GM21723 (cell line): Measurements from ENCODE around the gene BLID.

Source experiments
- ATAC-seq: cut with Tn5 transposase; IDR thresholded peaks from one replicate; pipeline ENCODE4 v1.9.1; 2021; ENCODE audit warnings: mild to moderate bottlenecking, moderate library complexity; ENCODE audit not compliant: unreplicated experiment

BLID gene, protein sequence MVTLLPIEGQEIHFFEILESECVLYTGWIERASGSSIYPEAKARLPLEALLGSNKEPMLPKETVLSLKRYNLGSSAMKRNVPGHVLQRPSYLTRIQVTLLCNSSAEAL

DNA sequence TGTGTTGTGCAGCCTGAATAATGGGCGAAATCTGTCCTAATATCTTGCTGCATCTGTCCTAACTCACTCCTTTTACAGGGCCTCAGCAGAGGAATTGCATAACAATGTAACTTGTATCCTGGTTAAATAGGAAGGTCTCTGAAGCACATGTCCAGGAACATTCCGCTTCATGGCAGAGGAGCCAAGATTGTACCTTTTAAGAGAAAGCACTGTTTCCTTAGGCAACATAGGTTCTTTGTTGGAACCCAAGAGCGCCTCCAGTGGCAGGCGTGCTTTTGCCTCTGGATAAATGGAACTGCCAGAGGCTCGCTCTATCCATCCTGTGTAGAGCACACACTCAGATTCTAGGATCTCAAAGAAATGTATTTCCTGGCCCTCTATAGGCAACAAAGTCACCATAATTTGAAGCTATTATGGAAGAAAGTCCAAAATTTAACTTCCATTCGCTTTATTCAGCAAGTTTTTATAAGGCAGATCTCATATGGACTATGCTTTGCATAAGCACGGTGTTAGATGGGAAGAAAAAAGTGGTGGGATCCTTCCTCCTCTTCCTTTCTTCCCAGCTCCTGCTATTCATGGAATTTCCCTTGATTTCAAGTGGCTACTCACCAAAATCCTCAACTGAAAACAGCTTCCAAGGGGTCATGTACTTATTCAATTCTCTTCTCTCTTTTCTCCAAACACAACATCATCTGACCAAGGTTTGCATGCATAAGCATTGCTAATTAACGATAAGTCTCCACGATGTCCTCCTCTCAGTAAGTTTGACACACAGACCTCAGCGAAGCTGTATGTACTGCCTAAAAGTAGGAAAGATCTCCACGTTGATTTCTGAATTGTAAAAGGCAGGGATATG lies at the start of gene BLID:
Gene BLID, minus strand, starts transcription at position 692 of the 856 bp plus-strand sequence. Its CDS starts 293 bp downstream, at position 399.
- no peak for ATAC-seq

DNA sequence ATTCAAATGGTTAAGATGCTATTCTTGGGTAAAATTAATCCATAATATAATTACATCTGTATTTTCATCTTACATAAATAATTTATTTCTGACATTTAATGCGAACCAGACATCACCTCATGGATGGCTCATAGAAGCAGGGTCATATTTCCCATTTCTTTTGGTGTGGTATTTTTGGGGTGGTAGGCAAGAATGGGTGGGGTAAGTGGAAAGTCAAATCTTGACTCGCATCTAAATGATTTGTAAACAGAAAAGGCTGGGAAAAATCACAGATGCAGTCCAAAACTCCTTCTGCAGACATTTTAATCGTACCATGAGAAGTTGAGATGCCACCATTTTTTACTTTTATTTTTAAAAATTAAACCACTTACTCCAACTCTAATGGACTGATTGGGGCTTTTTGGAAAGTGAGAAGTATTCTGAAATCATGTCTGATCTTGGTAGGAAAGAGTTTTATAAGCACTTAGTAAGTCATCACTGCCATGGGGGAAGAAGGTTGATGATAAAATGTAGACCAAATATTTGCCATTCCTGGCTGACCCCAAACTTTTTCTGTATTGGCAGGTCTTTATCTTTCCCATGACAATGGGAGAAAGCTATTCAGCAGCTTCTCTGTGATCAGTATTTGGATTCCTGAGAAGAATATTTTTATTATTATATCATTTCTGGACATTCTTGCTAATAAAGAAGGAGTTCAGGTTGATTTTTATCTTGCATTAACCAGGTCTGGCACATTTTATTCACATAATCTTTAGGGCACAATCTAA lies 47.2 kb upstream of the BLID start:
- no peak for ATAC-seq

DNA sequence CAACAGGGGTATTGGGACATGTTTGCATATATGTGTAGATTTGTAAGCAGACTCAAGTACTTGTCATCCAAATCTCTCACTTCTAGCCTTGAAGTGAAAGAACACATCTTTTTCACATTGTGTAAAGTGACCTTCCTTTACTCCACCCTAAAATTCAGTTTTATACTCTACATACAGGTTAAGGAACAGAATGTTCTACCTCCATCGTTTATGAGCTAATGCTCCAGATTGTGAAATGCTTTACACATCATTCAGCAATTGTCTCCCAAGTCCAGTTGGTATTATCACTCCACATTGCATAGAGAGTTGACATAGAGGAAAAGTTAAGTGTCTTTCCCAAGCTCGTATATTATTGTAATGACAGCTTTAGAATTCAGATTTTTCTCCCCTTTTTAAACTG lies 46.1 kb upstream of the BLID start:
- no peak for ATAC-seq

DNA sequence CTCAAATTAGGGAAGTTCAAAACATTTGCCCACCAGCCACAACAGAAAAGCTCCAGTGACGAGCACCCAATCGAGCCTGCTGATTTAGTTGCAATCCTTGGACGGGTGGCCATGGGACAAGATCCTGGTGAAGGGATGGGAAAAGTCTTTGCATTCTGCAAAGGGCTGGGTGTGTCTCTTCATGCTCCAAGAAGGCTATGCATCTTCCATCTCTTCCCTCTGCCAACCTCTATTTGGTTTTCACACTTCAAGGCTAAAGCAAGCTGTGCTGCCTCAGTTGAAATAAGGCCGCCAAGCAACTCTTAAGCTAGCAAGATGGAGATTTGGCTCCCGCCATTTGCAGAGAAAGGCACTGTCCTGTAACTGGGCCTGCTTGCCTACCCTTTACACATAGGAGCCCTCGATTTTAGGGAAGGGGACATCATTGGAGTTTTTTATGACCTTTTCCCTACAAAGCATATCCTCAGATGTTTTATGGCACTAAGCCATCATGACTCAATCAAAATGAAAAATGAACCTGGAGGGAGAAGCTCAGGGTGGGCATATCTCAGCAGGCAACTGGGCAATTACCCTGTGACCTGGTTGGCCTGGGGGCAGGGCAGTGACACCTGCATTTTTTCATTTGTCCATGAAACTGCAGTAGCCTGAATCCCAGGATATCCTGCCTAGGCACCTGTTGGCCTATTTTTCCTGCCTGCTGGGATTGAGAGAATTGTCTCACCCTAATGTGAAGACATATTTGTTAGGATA lies 45.0 kb upstream of the BLID start:
- no peak for ATAC-seq

DNA sequence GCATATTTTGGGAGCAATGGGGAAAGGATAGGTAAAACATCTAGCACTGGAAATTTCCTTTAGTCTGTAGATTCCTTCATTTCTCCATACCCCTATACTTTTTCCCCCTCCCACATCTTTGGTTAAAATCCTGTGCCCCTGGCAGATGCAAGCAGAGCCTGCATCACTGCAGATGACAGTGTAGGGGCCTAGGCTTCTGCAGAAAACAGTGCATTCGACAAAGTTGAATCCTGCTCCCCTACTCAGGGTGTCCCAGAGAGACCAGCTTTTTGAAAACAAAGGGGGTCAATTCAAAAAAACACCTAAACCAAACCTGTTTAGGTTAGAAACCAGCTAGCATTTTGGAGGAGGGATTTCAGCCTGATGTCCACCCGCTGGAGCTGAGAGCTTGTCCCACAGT lies 43.8 kb upstream of the BLID start:
- no peak for ATAC-seq

DNA sequence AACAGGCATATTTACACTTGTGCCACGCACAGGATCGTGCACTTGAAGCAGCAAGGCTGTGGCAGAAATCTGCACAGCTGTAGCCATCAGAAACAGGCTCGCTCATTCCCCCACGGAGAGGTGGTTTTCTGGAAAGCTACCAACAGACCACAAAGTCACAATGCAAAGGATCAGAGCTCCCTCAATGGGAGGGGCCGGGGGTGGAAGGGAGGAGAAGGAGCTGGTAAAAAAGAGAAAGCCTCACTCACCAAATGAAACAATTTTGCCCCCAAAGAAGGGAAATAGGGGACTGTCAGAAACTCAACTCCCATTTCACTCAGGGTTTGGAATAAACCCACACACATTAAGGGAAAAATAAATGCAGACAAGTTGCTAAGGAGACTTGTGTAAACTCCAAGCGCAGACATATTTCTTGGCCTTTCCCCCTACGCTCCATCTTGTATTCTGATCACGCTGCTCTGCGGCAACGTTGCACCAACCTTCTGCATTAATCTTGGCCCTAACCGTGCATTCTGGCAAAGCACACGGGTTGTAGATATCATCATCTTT lies 43.2 kb upstream of the BLID start:
- no peak for ATAC-seq

DNA sequence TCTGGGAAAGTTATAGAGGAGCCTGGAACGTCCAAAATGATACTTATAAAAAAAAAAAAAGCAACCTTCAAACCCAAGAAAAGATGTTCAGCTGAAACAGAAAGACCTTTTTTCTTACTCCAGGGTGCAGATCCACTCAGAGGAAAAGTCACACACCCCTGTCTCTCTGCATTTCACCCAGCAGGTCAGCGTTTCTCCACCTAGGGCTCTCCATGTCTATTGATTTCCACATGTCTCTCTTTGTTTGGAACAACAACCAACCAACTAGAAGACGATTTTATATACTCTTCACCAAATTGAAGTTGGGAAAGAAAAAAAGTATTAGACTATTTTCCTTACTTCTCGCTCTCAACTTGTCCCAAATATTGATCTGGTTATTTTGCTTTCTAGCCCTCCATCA lies 42.2 kb upstream of the BLID start:
- ATAC-seq = no peak

DNA sequence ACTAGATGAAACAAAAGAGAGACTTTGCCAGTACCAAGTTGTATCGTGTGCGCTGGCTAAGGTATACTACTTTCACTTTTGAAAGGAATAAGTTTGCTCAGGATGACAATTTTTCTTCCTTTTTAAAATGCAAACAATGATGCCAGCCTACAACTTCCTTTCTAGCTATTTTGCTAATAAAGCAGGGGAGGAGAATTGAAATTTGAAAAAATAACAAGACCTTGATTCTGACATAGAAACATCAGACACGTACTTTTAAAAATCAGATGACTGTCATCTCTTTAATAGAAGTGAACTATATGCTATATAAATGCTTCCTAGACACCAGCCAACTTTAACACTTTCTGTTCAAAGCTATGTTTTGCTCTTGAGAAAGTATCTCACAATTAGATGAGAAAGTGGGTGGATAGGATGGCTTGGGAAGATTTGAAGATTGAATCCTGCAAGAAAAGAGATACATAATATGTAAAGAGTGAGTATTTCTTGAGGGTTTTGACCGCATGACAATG lies 41.7 kb upstream of the BLID start:
- no peak for ATAC-seq

DNA sequence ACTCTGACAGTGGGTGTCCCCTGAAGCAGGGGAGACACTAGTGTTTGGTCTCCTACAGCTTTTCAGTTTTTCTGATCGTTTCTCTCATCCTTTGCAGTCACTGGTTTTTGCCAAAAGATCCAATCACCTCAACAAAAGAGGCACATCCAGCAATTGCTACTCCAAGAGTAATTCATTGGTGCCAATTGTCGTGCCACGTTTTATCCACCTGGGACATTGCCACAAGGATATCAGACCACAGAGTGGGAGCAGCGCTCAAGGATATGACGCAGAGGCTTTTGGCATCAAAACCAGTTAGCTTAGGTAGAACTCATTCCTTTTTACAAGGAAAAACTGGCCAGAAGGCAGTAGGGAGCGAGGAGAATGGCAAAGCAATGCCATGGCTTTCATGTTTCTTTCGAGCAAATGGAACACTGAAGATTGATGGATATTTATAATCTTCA lies 40.9 kb upstream of the BLID start:
- no peak for ATAC-seq

DNA sequence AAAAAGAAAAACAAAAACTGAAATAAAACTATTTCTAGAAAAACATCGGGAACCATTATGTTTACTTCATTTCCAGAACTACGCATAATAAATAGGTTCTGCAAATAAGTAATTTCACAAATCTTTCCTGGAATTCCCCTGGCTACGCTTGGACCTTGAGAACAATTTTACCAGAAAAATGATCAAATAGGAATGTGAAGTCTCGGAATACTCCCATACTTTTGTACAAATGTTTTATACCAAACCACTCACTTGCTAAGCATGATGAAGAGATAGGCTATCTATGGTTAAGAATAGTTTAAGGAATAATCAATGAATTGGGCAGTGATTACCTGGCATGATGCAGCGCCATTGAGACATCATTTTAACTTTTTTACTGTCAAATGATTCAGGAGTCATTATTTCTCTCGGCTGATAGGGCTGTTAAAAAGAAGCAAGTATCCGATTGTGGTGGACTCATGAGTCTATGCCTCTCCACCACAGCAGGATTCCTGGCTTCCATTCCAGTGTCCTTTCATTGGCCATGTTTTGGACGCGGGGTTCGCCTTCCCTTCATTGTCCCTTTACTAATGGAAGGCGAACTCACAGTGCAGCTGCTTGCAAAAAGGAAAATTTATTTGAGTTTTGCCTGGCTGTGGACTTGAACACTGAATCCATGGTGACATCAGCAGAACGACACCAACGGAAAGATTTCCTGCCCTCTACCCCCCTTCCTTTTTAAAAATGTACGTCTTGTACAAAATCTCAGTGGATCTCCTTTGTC lies 39.9 kb upstream of the BLID start:
- no peak for ATAC-seq

DNA sequence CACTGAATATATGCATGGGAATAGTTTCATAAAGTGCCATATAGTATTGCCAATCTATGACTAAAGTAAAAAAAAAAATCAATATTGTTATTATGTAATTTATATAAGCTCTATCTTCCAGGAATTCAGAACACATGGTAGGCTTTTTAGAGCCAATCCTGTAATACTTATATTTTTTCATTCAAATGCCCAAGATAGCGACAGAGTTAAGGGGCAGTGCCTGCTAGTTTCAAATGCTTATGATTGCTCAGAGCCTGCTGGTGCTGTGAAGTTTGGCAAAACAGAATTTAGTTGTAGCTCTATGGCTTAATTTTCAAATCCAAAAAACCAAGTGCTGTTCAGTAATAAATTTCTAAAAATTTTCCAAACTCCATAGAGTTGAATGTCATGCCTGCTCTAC lies 39.0 kb upstream of the BLID start:
- no peak for ATAC-seq

DNA sequence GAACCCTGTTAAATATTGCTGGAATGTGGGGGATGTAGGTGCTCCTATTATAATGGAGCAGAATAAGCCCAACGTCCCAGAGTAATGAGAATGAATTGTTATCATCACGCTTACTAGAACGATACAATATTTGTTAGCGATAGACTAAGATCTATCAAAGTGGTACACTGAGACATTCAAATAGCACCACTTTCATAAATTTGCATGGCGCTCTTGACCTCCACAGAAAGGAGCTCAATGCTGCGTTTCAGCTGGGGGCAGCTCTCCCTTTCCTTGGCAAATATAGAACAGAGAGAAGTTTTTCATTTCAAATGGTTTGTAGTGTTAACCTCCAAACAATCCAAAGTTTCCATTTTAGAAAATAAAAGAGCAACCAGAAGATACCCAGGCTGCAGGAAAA lies 38.2 kb upstream of the BLID start:
- ATAC-seq = no peak

DNA sequence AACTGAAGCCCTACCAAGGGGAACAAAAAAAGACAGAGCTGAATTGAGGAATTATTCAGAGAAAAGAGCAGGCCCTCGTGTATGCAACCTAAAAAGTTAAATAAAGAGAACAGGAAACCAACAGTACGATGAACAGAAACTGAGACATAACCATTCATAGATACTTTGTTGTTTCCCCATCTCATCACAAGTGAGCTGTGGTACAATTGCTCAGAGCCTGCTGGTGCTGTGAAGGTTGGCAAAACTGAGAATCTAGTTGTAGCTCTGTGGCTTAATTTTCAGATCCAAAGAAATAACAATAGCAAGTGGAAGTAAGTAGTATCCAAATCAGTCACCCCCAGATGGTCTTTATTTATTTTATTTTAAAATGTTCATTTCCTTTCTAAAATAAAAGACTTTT lies 37.7 kb upstream of the BLID start:
- no peak for ATAC-seq

DNA sequence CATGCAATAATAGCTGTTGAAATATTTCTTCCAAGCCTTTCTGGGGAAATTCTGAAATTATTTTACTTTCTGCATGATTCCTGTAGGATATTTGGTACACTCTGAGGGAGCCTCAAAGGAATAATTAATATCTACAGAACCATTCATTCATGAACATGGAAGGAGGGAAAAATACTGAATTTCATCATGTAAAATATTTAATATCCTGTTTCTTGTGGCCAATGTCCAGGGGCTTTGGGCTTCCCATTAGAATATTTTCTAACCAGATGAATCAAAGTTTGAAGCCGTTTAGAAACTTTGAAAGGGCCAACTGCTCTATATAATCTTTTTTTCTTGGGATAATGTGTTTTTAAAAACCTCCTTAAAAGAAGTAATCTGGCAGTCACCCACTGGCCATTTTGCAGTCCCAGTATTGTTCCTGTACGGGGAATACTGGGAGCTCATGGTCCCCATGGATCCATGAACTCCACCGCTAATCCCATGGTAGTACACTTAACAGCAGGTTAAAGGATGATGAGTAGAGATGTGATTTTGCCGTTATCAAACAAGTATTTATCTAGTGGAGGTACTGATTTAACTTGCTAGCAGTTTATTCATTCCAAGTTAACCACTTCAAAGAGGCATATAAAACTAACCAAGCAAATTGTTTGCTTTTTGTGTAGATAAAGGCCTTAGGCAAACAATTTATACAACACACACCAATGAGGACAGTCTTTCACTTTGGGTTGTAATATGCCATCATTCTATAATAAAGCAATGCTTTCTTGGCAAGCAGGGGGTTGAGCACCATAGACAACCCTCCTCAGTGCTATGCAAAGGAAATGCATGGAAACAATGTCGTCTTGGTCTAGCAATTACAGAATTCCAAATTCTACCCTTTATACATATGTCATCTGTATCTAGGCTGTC lies 34.5 kb upstream of the BLID start:
- no peak for ATAC-seq

DNA sequence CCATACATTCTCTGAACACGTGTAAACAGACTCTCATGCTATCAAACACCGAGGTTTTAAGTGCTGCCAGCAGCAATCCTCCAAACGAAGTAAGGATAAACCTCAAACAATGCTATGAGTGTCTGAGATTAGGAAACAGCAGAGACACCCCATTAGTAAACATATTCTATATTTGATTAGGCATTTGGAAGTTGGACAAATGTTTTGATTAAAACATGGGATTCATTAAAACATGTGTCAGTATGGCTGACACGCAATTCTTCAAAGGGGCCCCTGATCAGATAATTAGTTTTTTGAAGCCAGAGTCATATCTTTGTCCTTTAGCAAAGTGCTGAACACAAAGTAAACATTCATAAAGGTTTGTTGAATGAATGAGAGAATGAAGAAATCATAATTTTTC lies 33.2 kb upstream of the BLID start:
- ATAC-seq = no peak

DNA sequence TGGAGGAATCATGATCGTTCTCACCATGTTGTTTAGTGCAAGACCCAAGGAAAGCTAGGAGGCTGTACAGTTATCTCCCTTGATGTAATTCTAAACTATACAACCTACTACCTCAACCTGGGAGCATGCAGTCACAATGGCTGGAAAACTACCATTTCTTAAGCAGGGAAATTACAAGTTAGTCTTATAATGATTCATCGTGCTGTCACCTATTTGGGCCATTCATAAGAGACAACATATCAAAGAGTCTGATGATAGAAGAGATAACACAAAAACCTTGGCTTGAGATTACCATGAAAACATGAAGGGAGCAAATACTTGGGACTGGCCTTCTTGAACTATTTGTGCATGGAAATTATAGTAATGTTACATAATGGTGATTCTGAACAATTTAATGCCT lies 30.5 kb upstream of the BLID start:
- ATAC-seq = no peak

DNA sequence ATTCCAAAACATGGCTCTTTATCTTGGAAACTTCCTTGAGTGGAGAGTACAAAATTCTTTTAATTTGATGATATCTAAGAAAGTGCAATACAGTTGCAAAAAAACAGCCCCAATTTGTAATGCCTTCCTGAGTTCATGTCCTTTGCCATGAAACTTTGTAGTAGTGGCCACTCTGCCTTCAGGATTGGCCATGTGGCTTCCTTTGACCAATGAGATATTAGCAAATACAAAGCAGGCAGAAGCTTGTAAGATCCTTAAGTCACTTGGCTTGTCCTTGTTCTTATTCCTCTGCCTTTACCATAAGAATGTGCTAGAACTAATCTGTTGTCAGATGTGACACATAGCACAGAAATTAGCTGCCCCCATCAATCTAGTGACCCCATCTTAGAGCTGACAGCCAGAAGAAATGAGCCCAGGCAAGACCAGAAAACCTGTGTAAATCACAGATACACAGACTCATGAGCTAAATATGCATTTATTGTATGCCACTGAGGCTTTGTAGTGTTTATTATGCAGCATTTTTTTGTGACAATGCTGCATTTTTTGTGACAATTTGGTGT lies 29.8 kb upstream of the BLID start:
- ATAC-seq = no peak

DNA sequence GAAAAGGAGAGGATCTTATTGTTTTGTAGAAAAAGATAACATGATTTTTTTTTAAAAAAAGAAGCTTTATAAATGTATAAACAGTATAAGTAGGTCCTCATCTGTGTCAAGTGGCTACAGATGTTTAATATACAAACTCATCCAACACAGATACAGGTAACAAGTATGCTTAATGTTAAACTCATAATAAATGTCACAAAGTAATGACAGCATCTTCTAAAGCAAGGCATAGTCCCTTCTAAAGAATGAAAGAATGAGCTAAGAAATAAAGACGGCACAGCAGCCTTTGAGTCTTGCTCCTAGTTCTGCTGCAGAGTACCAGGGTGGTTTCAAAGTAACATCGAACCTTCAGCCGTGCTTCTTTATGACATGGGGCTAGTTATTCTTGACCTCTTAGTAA lies 28.7 kb upstream of the BLID start:
- ATAC-seq = no peak

DNA sequence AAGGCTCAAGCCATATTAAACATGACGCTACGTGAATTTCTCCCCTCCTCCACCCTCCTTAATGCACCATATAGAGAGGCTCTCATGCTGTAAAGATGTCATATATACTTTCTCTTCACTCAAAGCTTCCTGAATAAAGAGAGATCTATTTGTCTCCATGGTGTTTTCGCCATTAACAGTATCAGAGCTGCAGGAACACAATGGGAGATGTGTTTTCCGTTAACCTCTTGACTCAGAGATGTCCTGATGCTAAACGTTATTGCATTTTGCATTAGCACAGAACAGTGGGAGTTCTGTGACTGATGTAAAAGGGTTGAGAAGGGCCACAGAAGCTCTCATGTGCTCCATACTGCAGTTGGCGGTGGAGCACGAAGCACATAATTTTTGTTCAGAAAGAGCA lies 25.7 kb upstream of the BLID start:
- no peak for ATAC-seq
